Cardiac fibroblast (primary cell): ENCODE measurements around the gene FAF1.

Experiments used
- DNase-seq, 2 donors: peaks; one replicate each; pipeline versions ENCODE4 v3.0.0 to v3.0.0-alpha.2; 2010; ENCODE audit warnings: low read depth in 2 of 2
- H3K4me3 ChIP-seq, 2 donors: replicated peaks in 1 of 2; 1 replicate in 1 of 2; 2 replicates in 1 of 2; pipeline ENCODE4 v1.5.1; 2011; ENCODE audit warnings: low read depth in 2 of 2, low read length in 2 of 2, mild to moderate bottlenecking in 2 of 2, moderate library complexity in 1 of 2
- TF ChIP-seq, protein P1 (sequence below): IDR thresholded peaks from one replicate; pipeline ENCODE4 v1.5.1; 2011; ENCODE audit warnings: low read depth, mild to moderate bottlenecking, low read length, inconsistent platforms

The FAF1 gene

DNA sequence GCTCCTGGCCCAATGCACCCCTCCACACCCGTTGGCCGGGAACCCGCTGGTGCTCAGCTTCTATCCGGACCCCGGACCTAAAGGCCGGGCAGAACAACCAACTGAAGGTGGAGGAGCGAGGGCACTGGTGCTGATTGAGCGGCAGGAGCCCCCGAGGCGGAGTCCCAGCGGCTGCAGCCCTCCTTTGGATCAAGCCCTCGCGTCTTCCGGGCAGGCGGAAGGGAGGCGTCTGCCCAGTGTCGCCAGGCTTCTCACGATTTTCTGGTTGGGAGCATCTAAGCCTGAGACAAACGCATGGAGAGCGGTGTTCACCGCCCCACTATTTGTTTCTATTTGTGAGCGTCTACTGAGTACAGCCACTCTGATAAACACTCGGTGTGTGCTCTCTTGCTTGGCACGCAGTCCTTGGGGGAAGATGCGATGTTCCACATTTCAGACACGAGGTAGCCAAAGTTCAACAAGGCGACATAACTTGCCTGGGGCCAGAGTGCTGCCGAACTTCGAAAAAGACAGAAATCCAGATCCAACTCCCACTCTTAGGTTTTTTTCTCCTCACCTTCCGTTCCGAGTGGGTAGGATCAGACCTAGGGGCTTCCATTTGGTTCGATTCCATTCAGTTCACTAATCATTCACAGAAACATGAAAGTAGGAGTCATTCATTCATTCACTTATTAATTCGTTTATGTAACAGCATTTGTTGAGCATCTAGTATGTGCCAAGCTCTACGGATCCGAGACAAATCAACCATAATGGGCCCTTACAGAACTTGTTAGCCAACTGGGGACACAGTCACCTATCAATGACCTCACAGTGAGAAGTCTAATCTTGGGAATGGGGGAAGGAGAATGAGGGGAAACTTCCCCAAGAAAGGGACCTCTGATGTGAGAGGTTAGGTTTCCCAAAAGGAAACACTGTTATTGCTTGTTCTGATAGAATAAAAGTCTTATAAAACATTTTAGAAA, 532.0 kb downstream of the FAF1 start:
- TF ChIP-seq, protein P1, sequence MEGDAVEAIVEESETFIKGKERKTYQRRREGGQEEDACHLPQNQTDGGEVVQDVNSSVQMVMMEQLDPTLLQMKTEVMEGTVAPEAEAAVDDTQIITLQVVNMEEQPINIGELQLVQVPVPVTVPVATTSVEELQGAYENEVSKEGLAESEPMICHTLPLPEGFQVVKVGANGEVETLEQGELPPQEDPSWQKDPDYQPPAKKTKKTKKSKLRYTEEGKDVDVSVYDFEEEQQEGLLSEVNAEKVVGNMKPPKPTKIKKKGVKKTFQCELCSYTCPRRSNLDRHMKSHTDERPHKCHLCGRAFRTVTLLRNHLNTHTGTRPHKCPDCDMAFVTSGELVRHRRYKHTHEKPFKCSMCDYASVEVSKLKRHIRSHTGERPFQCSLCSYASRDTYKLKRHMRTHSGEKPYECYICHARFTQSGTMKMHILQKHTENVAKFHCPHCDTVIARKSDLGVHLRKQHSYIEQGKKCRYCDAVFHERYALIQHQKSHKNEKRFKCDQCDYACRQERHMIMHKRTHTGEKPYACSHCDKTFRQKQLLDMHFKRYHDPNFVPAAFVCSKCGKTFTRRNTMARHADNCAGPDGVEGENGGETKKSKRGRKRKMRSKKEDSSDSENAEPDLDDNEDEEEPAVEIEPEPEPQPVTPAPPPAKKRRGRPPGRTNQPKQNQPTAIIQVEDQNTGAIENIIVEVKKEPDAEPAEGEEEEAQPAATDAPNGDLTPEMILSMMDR = no peak
- no peak overlapping the region for H3K4me3 ChIP-seq
- DNase-seq = no peak

DNA sequence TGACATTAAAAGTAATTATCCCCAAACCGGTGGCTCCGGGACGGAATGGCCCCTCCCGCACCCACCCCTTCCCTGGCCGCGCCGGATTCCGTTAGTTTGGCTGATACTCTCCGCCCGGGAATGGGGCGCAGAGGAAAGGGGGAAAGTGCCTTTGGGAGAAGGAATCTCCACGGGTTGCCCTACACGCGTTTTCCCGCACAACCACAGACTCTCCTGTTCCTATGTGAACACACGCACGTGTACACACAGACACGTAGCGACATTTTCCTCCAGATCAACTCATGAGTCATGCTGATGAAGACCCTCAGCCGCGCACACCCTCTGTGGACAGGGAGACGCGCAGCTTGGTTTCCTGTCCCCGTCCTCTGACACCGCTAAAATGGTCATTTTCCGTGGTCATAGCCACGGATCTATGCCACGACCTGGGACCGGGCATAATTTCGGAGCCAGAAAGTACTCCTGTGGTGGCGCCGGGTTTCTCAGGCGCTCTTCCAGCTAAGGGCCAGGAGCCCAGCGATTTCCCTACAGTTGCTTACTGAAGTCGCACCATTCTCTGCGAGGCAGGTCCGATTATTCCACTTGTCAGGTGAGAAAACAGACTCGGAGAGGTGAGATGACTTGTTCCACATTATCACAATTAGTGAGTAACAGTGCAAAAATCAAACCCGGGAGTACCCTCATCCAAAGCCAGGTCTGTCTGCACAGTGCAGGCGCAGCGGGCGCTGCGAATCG, 532.8 kb downstream of the FAF1 start:
- DNase-seq = no peak
- no peak overlapping the region for H3K4me3 ChIP-seq
- TF ChIP-seq, protein P1 = no peak

DNA sequence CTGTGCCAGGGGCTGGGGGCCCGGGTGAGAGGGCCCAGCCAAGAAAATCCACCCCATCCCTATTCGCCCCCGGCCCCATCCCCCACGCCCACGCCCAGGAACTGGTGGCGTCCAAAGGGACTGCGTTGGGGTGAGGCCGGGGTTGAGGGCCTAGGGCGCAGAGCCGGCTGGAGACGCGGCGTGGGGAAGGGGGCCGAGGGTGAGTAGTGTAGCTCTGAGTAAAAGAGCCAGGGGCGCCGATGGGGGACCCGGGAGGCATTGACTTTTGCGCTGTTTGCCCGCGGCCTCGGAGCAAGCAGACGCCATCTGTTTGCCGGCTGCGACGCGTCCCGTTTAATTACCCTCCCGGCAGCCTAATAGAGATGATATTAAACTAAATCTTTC, 533.4 kb downstream of the FAF1 start:
- no peak overlapping the region for H3K4me3 ChIP-seq
- TF ChIP-seq, protein P1 = no peak
- DNase-seq = no peak

DNA sequence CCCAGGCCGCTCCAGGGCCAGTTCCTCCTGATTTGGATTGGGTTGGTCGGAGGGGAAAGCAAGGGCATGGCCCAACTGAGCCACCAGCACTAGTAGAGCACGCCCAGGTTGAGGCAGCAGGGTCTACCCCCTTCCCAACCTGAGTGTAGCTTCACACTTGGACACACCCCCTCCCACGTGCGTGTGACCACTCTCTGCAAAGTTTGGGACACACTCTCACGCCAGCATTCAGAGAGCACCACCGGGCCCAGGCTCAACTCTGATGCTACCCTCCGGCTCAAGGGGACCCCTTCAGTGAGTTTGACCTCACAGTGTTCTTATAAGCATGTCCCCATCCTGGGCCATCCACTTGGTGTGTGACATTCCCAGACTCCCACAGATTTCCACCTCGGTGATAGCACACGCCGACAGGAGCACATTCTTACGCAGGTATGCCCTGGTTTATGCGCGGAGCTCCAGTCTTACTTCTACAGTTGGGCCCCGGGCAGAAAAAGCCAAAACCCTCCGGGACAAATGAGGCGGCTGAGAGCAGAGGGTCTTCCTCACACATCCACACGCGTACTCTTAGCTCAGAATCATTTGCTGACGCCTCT, 533.9 kb downstream of the FAF1 start:
- H3K4me3 ChIP-seq = no peak overlapping the region
- TF ChIP-seq, protein P1 = no peak
- no peak for DNase-seq

DNA sequence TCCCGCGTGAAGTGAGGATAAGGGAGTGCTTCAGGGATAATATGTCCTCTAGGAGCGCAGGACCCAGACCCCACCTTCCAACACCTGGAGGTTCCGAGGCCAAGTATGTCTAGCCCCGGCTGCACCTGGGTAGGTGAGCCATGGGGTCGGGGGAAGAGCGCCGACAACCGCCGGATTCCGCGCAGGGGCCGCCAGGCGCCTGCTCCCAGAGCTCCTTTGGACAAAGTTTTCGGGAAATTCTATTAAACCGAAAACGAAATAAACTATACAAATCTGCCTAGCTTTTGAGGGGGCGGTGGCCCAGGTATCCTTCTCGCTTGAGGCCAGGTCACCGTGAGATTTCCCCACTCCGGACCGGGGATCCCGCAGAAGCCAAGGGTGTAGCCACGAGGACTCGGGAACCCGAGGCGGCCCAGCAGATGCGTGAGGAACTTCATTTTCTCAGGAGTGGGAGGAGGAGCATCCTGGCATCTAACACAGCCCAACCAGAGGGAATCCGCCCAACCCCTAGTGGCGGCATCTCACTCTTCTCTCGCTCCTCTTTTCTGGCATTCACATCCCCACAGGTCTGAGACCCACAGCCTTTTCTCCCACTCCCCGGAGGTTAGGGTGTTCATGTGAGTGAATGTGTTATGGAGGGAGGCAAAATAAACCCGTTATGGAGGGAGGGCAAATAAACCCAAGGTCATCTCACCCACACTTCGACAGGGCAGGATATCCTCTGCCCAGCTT, 534.5 kb downstream of the FAF1 start:
- TF ChIP-seq, protein P1 = no peak
- DNase-seq = no peak
- H3K4me3 ChIP-seq = no peak overlapping the region

DNA sequence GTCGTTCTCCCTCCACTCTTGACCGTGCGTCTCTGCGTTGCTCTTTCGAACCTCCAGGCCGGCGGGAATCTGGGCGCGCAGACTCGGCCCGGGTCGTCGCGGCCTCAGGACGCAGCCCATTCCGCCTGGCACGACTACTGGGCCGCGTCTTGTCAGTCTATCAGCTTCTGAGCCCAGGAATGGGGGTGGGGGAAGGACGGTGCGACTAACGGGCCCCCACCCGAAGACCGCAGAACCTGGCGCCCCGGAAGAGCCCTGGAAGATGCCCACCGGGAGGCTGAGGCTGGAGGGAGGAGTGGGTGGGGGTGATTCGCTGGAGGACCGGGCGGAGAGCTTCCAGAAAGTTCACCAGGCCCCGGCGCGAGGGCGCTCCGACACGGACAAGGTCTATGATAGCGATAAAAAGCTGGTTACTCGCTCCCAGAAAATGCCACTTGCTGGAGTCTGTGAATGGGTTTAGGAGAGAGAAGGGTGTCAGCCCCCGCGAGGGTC, 535.1 kb downstream of the FAF1 start:
- no peak overlapping the region for H3K4me3 ChIP-seq
- TF ChIP-seq, protein P1 = no peak

More for the DNA sequence above, 535.1 kb downstream of the FAF1 start:
- no peak for DNase-seq
